ENCODE data around the gene ASTN2. TPM values are rescaled to one million over a fixed set of nuclear protein-coding genes. Genes with fewer than 3 reads are reported as not detected.

Gene ASTN2
- total RNA-seq, 1 experiment from 2014 or later: 7.4 TPM

DNA sequence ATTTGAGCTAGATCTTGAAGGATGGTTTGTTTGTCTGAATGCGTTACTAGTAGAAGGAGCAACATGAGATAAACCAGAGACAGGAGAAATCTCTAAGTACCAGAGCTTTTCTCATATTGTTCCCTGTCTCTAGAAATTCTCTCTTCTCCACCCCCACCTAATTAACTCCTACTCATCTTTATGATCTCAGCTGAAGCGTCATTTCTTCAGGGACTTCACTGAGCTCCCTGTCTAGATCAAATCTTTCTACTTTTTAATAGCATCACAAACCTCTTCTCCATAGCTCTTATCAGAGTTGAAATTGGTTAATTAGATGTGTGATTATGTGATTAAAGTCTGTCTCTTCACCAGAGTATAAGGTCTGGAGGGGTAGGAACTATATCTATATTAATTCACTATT, 1035.0 kb downstream of the ASTN2 start:
- no peak for DNase-seq
- Histone ChIP-seq H3K27me3 (ENCODE audit: control insufficient read depth, insufficient read depth, low read length) (no peaks in the 10 kb centered on the region), H3K4me3 (ENCODE audit: insufficient read depth, low read depth, low read length) (no peak overlapping the region), H3K36me3 (replicated peaks; ENCODE audit: control insufficient read depth, insufficient read depth, low read length) (no peaks in the 10 kb centered on the region)

- no peaks in the 10 kb centered on the region for H3K27me3 ChIP-seq (ENCODE audit: control insufficient read depth, insufficient read depth, low read length)
- H3K36me3 ChIP-seq (replicated peaks; ENCODE audit: control insufficient read depth, insufficient read depth, low read length): no peaks in the 10 kb centered on the region
- no peak for DNase-seq
- H3K4me3 ChIP-seq (ENCODE audit: insufficient read depth, low read depth, low read length): no peak overlapping the region
Measured at GRCh38 chr9:116378873-116379272, 1036.0 kb downstream of the ASTN2 start.

DNA sequence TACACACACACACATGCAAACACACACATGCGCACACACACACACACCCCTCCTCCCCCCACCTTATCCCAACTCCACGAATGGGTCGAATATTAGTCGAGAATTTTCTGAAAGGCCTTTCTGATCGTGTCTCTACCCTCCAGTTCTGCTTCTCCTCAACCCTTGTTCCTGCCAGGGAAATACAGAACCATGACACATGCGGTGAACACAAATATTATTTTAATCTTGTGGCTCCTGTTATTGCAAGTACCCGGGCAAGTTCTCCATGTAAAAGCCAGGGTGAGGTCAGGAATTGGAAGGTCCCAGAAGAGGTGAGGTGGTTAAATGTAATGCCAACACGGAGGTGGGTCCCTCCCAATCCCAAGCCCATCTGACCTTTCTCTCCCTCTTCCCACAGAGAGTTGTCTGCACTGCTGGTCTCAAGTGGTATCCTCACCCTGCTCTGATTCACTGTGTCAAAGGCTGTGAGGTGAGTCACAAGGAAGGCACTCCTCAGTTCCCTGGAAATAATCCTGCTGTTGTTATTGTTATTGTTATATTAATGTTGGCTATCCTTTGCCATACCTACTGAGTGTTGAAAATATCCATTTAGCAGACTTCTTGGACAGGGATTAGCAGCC, 1037.6 kb downstream of the ASTN2 start:
- DNase-seq: no peak
- Histone ChIP-seq H3K36me3 (replicated peaks; ENCODE audit: control insufficient read depth, insufficient read depth, low read length) (no peaks in the 10 kb centered on the region), H3K27me3 (ENCODE audit: control insufficient read depth, insufficient read depth, low read length) (no peaks in the 10 kb centered on the region), H3K4me3 (ENCODE audit: insufficient read depth, low read depth, low read length) (no peak overlapping the region)

Measured in H7 (cell line).